ENCODE data around the gene CFAP46. TPM values are rescaled to one million over a fixed set of nuclear protein-coding genes. Genes with fewer than 3 reads are reported as not detected.

Gene CFAP46
- total RNA-seq, 1 experiment from 2014 or later, result 1.6 TPM

- no peaks in the 10 kb centered on the region for H3K36me3 ChIP-seq (ENCODE audit: control insufficient read depth, insufficient read depth, low read length)
- ATAC-seq (no peak), DNase-seq (ENCODE audit: low read depth, low spot score) (no peak)
- H3K27ac ChIP-seq (ENCODE audit: low read length), result no peak overlapping the region
- CTCF ChIA-PET, result no interaction called here
- intact Hi-C loops (cut with micrococcal nuclease; ENCODE audit: unreplicated experiment) (loop anchor here (5.0 to 10.0 kb wide), 2 partner anchors 127 to 335 kb away; no protein-coding TSS in a partner anchor), in situ Hi-C loops (cut with HindIII; ENCODE audit: low pct_unique_long_range_greater_than_20kb, low sequenced_read_pairs) (no loop called here)
- TF ChIP-seq CTCF (IDR thresholded peaks at IDR 0.05) (no peak), TCF7L2 (IDR thresholded peaks at IDR 0.05; ENCODE audit: low read depth, low read length) (no peak), REST (IDR thresholded peaks at IDR 0.05; ENCODE audit: insufficient read depth in 1 of 2, low read depth in 2 of 2, low read length in 1 of 2) (no peak), POLR2AphosphoS5 (IDR thresholded peaks at IDR 0.05; ENCODE audit: low read depth, low read length) (no peak), SIN3A (IDR thresholded peaks at IDR 0.05; ENCODE audit: borderline replicate concordance, insufficient read depth, low read depth, low read length) (no peak)
- H3K9me3 ChIP-seq (ENCODE audit: control insufficient read depth, insufficient read depth, low read depth, low read length), result no peaks in the 10 kb centered on the region
- BruUV-seq (replicated peaks), result no TSS peak
- no peaks in the 10 kb centered on the region; the same call in 1 of the 2 replicates for H3K27me3 ChIP-seq (ENCODE audit: control insufficient read depth, insufficient read depth, low read length)
- H3K4me3 ChIP-seq (ENCODE audit: low read depth in 2 of 2, low read length in 2 of 2), result no peak overlapping the region
- H3K4me1 ChIP-seq (ENCODE audit: control insufficient read depth, insufficient read depth, low read length), result peaks cover 12% of the 10 kb centered on the region
- POLR2A ChIA-PET, result no interaction called here
These were observed 152.7 kb downstream of the CFAP46 start for GRCh38 chr10:132789659-132790148.

GRCh38 chr10:132788831-132789219 is 153.5 kb downstream of the CFAP46 start:
- DNase-seq (ENCODE audit: low read depth, low spot score) (no peak), ATAC-seq (no peak)
- Histone ChIP-seq H3K27me3 (ENCODE audit: control insufficient read depth, insufficient read depth, low read length) (no peaks in the 10 kb centered on the region; the same call in 1 of the 2 replicates), H3K27ac (ENCODE audit: low read length) (no peak overlapping the region), H3K9me3 (ENCODE audit: control insufficient read depth, insufficient read depth, low read depth, low read length) (no peaks in the 10 kb centered on the region), H3K4me1 (ENCODE audit: control insufficient read depth, insufficient read depth, low read length) (peaks cover 8% of the 10 kb centered on the region; the same call in 1 of the 2 replicates), H3K4me3 (ENCODE audit: low read depth in 2 of 2, low read length in 2 of 2) (peak overlapping the region in 1 of 2 experiments; percentile 48; a peak in 3 of 4 replicates), H3K36me3 (ENCODE audit: control insufficient read depth, insufficient read depth, low read length) (no peaks in the 10 kb centered on the region)
- in situ Hi-C loops (cut with HindIII; ENCODE audit: low pct_unique_long_range_greater_than_20kb, low sequenced_read_pairs), result no loop called here
- no TSS peak for BruUV-seq (replicated peaks)
- no peak for TF ChIP-seq REST (IDR thresholded peaks at IDR 0.05; ENCODE audit: insufficient read depth in 1 of 2, low read depth in 2 of 2, low read length in 1 of 2)
- TF ChIP-seq SIN3A (IDR thresholded peaks at IDR 0.05; ENCODE audit: borderline replicate concordance, insufficient read depth, low read depth, low read length), result no peak
- no peak for TF ChIP-seq TCF7L2 (IDR thresholded peaks at IDR 0.05; ENCODE audit: low read depth, low read length)
- TF ChIP-seq CTCF (IDR thresholded peaks at IDR 0.05), result no peak
- TF ChIP-seq POLR2AphosphoS5 (IDR thresholded peaks at IDR 0.05; ENCODE audit: low read depth, low read length), result no peak
- POLR2A ChIA-PET, result no interaction called here
- CTCF ChIA-PET, result no interaction called here
- intact Hi-C loops (cut with micrococcal nuclease; ENCODE audit: unreplicated experiment), result loop anchor here (5.0 kb wide), 1 partner anchor 127 kb away; no protein-coding TSS in a partner anchor

All from Panc1 (cell line).